ENCODE results near the gene WSB2. TPM values are rescaled to one million over a fixed set of nuclear protein-coding genes. Genes with fewer than 3 reads are reported as not detected.

WSB2 gene
- total and polyA plus RNA-seq, 11 donors, result 51.8 to 162 (median 105) TPM

DNA sequence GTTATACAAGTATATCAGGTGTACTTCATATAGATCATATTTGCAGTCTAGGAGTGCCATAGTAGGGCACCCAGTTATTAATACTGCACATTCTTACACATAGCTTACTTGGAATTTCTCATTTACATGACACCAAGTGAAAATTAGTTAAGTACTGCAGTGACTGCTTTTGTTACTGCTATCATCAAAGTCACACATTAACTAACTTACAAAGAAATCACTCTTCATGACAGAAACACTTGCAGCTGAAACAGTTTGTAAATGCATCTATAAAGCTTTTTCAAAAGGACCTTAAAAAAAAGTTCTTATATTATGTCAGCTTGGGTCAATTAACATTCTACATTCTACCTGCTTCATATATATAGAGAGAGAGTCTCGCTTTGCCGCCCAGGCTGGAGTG lies 62.3 kb downstream of the WSB2 start:
- Histone ChIP-seq H3K4me3 (no peak overlapping the region), H3K4me1 (no peaks in the 10 kb centered on the region), H3K9me3 (peaks cover 0 to 11% (median 0%) of the 10 kb centered on the region in 12 donors), H3K27ac (no peak overlapping the region), H3K36me3 (no peaks in the 10 kb centered on the region), H3K27me3 (no peaks in the 10 kb centered on the region)
- DNase-seq, result no peak
- 86 to 96% (median 92%) methylated on average over 2 of the region's 2 CpGs for WGBS, 4 donors
- TF ChIP-seq, protein P1, sequence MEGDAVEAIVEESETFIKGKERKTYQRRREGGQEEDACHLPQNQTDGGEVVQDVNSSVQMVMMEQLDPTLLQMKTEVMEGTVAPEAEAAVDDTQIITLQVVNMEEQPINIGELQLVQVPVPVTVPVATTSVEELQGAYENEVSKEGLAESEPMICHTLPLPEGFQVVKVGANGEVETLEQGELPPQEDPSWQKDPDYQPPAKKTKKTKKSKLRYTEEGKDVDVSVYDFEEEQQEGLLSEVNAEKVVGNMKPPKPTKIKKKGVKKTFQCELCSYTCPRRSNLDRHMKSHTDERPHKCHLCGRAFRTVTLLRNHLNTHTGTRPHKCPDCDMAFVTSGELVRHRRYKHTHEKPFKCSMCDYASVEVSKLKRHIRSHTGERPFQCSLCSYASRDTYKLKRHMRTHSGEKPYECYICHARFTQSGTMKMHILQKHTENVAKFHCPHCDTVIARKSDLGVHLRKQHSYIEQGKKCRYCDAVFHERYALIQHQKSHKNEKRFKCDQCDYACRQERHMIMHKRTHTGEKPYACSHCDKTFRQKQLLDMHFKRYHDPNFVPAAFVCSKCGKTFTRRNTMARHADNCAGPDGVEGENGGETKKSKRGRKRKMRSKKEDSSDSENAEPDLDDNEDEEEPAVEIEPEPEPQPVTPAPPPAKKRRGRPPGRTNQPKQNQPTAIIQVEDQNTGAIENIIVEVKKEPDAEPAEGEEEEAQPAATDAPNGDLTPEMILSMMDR (IDR thresholded peaks at IDR 0.05), result no peak
- no peak for TF ChIP-seq POLR2A (IDR thresholded peaks at IDR 0.05)
- intact Hi-C loops (cut with DNase I), result no loop called here
- ATAC-seq, result no peak

DNA sequence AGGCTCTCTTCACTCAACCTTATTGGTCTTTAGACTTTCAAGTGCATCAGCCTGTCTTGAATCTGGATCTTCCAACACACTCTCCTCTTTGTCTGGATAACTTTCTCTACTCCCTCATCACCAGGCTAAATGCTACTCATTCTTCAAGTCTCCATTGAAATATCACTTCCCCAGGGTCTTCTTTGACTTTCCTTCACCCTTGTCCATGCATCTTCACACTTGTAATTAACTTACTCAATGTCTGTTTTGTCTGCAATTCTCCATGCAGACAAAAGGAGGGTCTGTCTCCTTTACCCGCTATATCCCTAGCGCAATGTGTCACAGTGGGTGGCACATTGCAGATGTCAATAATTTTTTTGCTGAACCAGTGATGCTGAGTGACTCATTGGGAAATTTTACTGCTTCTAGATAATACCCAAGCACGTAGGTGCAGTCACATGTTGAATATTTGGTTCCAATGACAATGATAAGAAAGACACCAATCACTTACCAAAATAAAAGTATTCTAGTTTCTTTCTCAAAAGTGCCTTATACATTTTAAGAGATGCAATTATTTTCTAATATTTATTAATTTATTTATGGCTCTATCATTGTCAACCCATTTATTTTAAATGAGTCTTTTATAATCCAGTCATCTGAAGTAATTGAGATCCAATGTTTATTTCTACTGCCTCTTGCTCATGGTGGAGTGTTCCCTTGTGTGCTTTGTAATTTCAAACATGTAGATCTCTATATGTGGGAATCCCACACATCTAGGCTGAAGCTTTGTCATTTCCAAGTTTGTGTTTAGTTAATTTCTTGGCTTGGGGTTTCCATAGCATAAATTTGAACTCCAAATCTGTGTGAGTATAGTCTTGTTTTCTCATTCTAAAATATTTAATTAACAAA lies 66.2 kb downstream of the WSB2 start:
- intact Hi-C loops (cut with DNase I), result no loop called here
- H3K9me3 ChIP-seq, result peaks cover 0 to 11% (median 0%) of the 10 kb centered on the region in 12 donors
- WGBS, 4 donors, result 74 to 82% (median 76%) methylated on average over 3 of the region's 3 CpGs
- no peak overlapping the region for H3K27ac ChIP-seq
- DNase-seq (no peak), ATAC-seq (no peak)
- no peaks in the 10 kb centered on the region for H3K36me3 ChIP-seq
- peaks cover 0 to 8% (median 0%) of the 10 kb centered on the region in 9 donors for H3K27me3 ChIP-seq
- no peaks in the 10 kb centered on the region for H3K4me1 ChIP-seq
- TF ChIP-seq, protein P1 (IDR thresholded peaks at IDR 0.05), result no peak
- no peak for TF ChIP-seq POLR2A (IDR thresholded peaks at IDR 0.05)
- no peak overlapping the region for H3K4me3 ChIP-seq

DNA sequence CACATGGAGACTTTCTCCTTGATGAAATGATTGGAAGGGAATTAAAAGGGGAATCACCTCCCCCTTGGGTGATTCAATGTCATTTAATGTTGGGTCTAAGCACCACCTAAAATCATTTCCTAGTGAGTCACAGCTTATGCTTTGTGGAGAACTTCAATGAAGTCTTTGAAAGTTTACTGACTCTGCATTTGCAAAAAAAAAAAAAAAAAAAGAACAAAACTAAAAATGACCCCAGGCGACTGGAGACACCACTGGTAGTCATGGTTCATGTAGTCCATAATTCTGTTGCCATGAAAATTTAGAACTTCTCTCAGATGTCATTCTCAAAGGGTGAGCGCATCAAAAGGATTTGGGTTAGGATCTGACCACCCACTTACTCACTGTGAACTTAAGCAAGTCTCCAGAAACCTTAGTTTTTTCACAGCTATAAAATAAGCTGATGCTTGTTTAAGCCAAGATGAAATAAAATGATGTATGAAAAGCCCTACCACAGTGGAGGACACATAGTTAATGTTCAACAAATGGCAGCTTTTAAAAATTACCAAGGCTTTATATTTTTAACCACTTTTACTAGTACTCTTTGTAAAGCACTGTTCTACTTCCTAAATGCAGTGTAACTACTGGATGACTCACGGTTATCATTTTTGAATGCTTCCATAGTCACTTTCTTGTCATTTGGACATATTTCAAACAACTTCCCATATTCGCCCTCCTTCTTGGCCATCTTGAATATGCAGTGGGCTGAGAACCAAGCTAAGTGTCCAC lies 74.1 kb downstream of the WSB2 start:
- 74 to 84% (median 78%) methylated on average over 4 of the region's 4 CpGs for WGBS, 4 donors

More for the DNA sequence above, 74.1 kb downstream of the WSB2 start:
- Histone ChIP-seq H3K4me3 (no peak overlapping the region), H3K4me1 (no peaks in the 10 kb centered on the region), H3K9me3 (no peaks in the 10 kb centered on the region), H3K27ac (no peak overlapping the region), H3K36me3 (no peaks in the 10 kb centered on the region), H3K27me3 (peaks cover 0 to 26% (median 3%) of the 10 kb centered on the region in 9 donors)
- DNase-seq (no peak), ATAC-seq (no peak)
- intact Hi-C loops (cut with DNase I), result no loop called here
- TF ChIP-seq POLR2A (IDR thresholded peaks at IDR 0.05), result no peak
- TF ChIP-seq, protein P1 (IDR thresholded peaks at IDR 0.05), result no peak
